Stimulated activated CD8-positive, alpha-beta memory T cell treated with anti-CD3 and anti-CD28 coated beads, Interleukin-12 subunit alpha, Interleukin-12 subunit beta, amount 100 ng/mL, for 1 hour (primary cell): ENCODE data around the gene CAPZB.
A peak's percentile ranks its signal among the peaks of the same experiment; 100 is the strongest.

ENCODE experiments used
- DNase-seq: peaks from one replicate; pipeline ENCODE4 v3.0.0-alpha.2; 2020; ENCODE audit warnings: low read depth

Gene CAPZB

GRCh38 chr1:19328486-19328885, 156.9 kb downstream of the CAPZB start:
- DNase-seq = no peak

- DNase-seq = no peak
Observed at GRCh38 chr1:19327736-19328135, 157.6 kb downstream of the CAPZB start.

- no peak for DNase-seq
Observed at GRCh38 chr1:19327301-19327700, 158.0 kb downstream of the CAPZB start.

- DNase-seq = no peak
Observed at GRCh38 chr1:19326748-19327065, 158.6 kb downstream of the CAPZB start.

- DNase-seq = no peak
Observed at GRCh38 chr1:19325958-19326747, 159.2 kb downstream of the CAPZB start.

GRCh38 chr1:19325368-19325957, 159.9 kb downstream of the CAPZB start:
- no peak for DNase-seq

GRCh38 chr1:19324665-19324990, 160.7 kb downstream of the CAPZB start:
- DNase-seq = no peak

GRCh38 chr1:19323987-19324664, 161.2 kb downstream of the CAPZB start:
- DNase-seq = no peak

GRCh38 chr1:19322481-19322880, 162.9 kb downstream of the CAPZB start:
- no peak for DNase-seq

- no peak for DNase-seq
Observed at GRCh38 chr1:19321071-19321470, 164.3 kb downstream of the CAPZB start.

- DNase-seq = no peak
Observed at GRCh38 chr1:19319196-19319595, 166.1 kb downstream of the CAPZB start.

GRCh38 chr1:19317126-19317910, 168.0 kb downstream of the CAPZB start:
- no peak for DNase-seq

- DNase-seq = no peak
Observed at GRCh38 chr1:19315378-19316198, 169.8 kb downstream of the CAPZB start.

- no peak for DNase-seq
Observed at GRCh38 chr1:19313961-19314882, 171.1 kb downstream of the CAPZB start.

- DNase-seq = no peak
Observed at GRCh38 chr1:19313636-19313959, 171.7 kb downstream of the CAPZB start.

GRCh38 chr1:19312782-19313635, 172.3 kb downstream of the CAPZB start:
- no peak for DNase-seq

- DNase-seq = peak; percentile 83
Observed at GRCh38 chr1:19311931-19312781, 173.2 kb downstream of the CAPZB start, which contains the start of the genes AKR7A2 and SLC66A1. Gene AKR7A2 (minus strand): TSS chr1:19312144. CDS start chr1:19312124, 20 bp downstream. Gene SLC66A1 (plus strand): TSS chr1:19312326. CDS start chr1:19317678, 5,352 bp downstream.

GRCh38 chr1:19311503-19311930, 173.8 kb downstream of the CAPZB start:
- no peak for DNase-seq
